HL-60/S4 (cell line): ENCODE data around the gene PRDM4.
"Not testable (repeated sequence)": the region's sequence is repeated elsewhere in the genome, so short reads cannot be mapped to it uniquely, and the experiment has no call there.

Source experiments
- in situ Hi-C: fragments of 300-500 bp; cut with MboI; formaldehyde crosslinking; loops from 2 replicates; pipeline ENCODE4 v1.14.3; 2022; ENCODE audit warnings: low sequenced_read_pairs

The PRDM4 gene

GRCh38 chr12:107774349-107775029 is 13.6 kb upstream of the PRDM4 start, which contains the start of gene ASCL4:
TSS of gene ASCL4 (plus strand) at chr12:107774704. CDS start at chr12:107775219, 515 bp downstream.
- in situ Hi-C loops = no loop called here

GRCh38 chr12:107767466-107767865 is 6.5 kb upstream of the PRDM4 start:
- in situ Hi-C loops = no loop called here

GRCh38 chr12:107765316-107765715 is 4.4 kb upstream of the PRDM4 start:
- in situ Hi-C loops = no loop called here

- in situ Hi-C loops = no loop called here
These were observed 3.7 kb upstream of the PRDM4 start for GRCh38 chr12:107764626-107765025.

GRCh38 chr12:107762874-107763273 is 1.9 kb upstream of the PRDM4 start:
- in situ Hi-C loops = no loop called here

- in situ Hi-C loops = no loop called here
These were observed 566 bp upstream of the PRDM4 start for GRCh38 chr12:107761502-107761904.

- in situ Hi-C loops = no loop called here
These were observed 629 bp downstream of the PRDM4 start for GRCh38 chr12:107760207-107760808.

- in situ Hi-C loops = no loop called here
These were observed 1.5 kb downstream of the PRDM4 start for GRCh38 chr12:107759410-107759809.

GRCh38 chr12:107749083-107749482 is 11.9 kb downstream of the PRDM4 start:
- in situ Hi-C loops = no loop called here

GRCh38 chr12:107748472-107748871 is 12.5 kb downstream of the PRDM4 start:
- in situ Hi-C loops = no loop called here

- in situ Hi-C loops = no loop called here
These were observed 24.0 kb downstream of the PRDM4 start for GRCh38 chr12:107736914-107737313.

- in situ Hi-C loops = no loop called here
These were observed 25.2 kb downstream of the PRDM4 start for GRCh38 chr12:107735763-107736162.

- in situ Hi-C loops = no loop called here
These were observed 26.8 kb downstream of the PRDM4 start for GRCh38 chr12:107734139-107734538.

- in situ Hi-C loops = no loop called here
These were observed 28.6 kb downstream of the PRDM4 start for GRCh38 chr12:107732365-107732764.

GRCh38 chr12:107731366-107731765 is 29.6 kb downstream of the PRDM4 start:
- in situ Hi-C loops = no loop called here

- in situ Hi-C loops = no loop called here
These were observed 30.2 kb downstream of the PRDM4 start for GRCh38 chr12:107730618-107731341.

- in situ Hi-C loops = not testable (repeated sequence)
These were observed 33.2 kb downstream of the PRDM4 start for GRCh38 chr12:107727742-107728141.

GRCh38 chr12:107727327-107727726 is 33.6 kb downstream of the PRDM4 start:
- in situ Hi-C loops = not testable (repeated sequence)

- in situ Hi-C loops = no loop called here
These were observed 42.3 kb downstream of the PRDM4 start for GRCh38 chr12:107718606-107719005.

- in situ Hi-C loops = no loop called here
These were observed 45.2 kb downstream of the PRDM4 start for GRCh38 chr12:107715780-107716179.

- in situ Hi-C loops = not testable (repeated sequence)
These were observed 55.4 kb downstream of the PRDM4 start for GRCh38 chr12:107705522-107705921.

GRCh38 chr12:107704041-107704440 is 56.9 kb downstream of the PRDM4 start:
- in situ Hi-C loops = no loop called here
